HEK293T (cell line): ENCODE results near the gene MAGEC2.

ENCODE experiments used
- ARNT ChIP-seq: fragments of 450-650 bp; IDR thresholded peaks from 2 replicates; pipeline ENCODE4 v1.6.1; 2017; ENCODE audit warnings: mild to moderate bottlenecking
- BHLHE40 ChIP-seq: fragments of 450-650 bp; IDR thresholded peaks from 2 replicates; pipeline ENCODE4 v1.6.1; 2016; ENCODE audit warnings: mild to moderate bottlenecking, moderate library complexity, borderline replicate concordance
- CTBP1 ChIP-seq: fragments of 450-650 bp; IDR thresholded peaks from 2 replicates; pipeline ENCODE4 v1.6.1; 2016; ENCODE audit warnings: borderline replicate concordance
- ELF4 ChIP-seq: fragments of 450-650 bp; IDR thresholded peaks from 2 replicates; pipeline ENCODE4 v1.6.1; 2017; ENCODE audit warnings: antibody characterized with exemption
- FOXA1 ChIP-seq: fragments of 450-650 bp; IDR thresholded peaks from 2 replicates; pipeline ENCODE4 v1.6.1; 2016; ENCODE audit warnings: mild to moderate bottlenecking
- FOXK2 ChIP-seq: fragments of 450-650 bp; IDR thresholded peaks from 2 replicates; pipeline ENCODE4 v1.6.1; 2016; ENCODE audit warnings: mild to moderate bottlenecking
- HDGF ChIP-seq: fragments of 450-650 bp; IDR thresholded peaks from 2 replicates; pipeline ENCODE4 v1.6.1; 2017; ENCODE audit warnings: antibody characterized with exemption, borderline replicate concordance
- L3MBTL2 ChIP-seq: fragments of 450-650 bp; conservative IDR thresholded peaks from 2 replicates; pipeline ENCODE4 v1.6.1; 2016; ENCODE audit warnings: mild to moderate bottlenecking
- LEF1 ChIP-seq: fragments of 450-650 bp; IDR thresholded peaks from 2 replicates; pipeline ENCODE4 v1.6.1; 2017; ENCODE audit warnings: mild to moderate bottlenecking, borderline replicate concordance
- NFRKB ChIP-seq: fragments of 450-650 bp; IDR thresholded peaks from 2 replicates; pipeline ENCODE4 v1.6.1; 2016; ENCODE audit warnings: mild to moderate bottlenecking, moderate library complexity
- PKNOX1 ChIP-seq: fragments of 450-650 bp; IDR thresholded peaks from 2 replicates; pipeline ENCODE4 v1.6.1; 2016
- SP1 ChIP-seq: fragments of 450-650 bp; IDR thresholded peaks from 2 replicates; pipeline ENCODE4 v1.6.1; 2017
- SUZ12 ChIP-seq: fragments of 450-650 bp; IDR thresholded peaks from 2 replicates; pipeline ENCODE4 v1.6.1; 2016; ENCODE audit warnings: mild to moderate bottlenecking
- ZNF384 ChIP-seq: fragments of 450-650 bp; IDR thresholded peaks from 2 replicates; pipeline ENCODE4 v1.6.1; 2016

- TF ChIP-seq FOXA1 (no peak), PKNOX1 (no peak), NFRKB (no peak), SP1 (no peak), ELF4 (no peak), HDGF (no peak), ARNT (no peak), L3MBTL2 (no peak), ZNF384 (no peak), BHLHE40 (no peak), FOXK2 (no peak), SUZ12 (no peak), CTBP1 (no peak), LEF1 (no peak)
Observed at GRCh38 chrX:142251680-142252079, 46.6 kb upstream of the MAGEC2 start.
